ENCODE data around the gene PLCH2.

The PLCH2 gene

DNA sequence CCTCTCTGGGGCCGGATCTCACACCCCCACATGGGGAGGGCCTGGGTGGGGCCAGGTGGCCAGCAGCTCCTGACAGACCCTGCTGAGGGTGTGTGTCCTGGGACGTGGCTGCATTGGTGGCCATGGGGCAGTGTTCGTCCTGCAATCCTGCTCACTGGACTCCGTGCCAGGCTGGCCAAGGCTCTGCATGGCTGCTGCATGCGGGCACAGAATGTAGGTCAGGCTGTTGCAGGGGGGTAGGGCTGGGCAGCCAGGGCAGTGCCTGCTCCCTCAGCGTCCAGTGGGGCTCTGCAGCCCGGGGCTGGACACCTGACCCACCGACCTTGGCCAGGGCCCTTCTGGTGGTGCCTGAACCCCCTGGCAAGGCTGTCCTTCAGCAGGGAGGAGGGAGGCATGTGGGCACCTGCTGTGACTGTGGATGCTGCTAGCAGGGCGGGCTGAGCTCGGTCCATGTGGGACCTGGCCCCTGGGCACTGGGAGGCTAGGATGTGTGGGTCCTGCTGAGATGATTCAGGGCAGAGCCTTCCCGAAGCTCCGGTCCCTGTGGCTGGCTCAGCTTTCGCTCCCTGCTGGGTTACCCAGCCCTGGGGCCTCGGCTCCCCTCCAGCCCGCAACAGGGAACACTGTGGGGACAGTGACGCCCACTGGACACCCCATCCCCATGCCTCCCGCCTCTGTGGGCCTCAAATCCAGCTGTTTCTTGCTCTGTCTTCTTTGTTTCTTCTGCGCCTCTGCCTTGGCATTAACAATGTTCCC, 14.9 kb upstream of the PLCH2 start:
- H3K4me1 Mint-ChIP-seq = no peaks in the 10 kb centered on the region
- H3K27ac Mint-ChIP-seq = no peak overlapping the region
- ATAC-seq (no peak), DNase-seq (no peak)
- H3K27me3 Mint-ChIP-seq = no peaks in the 10 kb centered on the region
- no peaks in the 10 kb centered on the region for H3K36me3 Mint-ChIP-seq (ENCODE audit: low read depth)
- H3K4me3 Mint-ChIP-seq = no peak overlapping the region
- no peaks in the 10 kb centered on the region for H3K9me3 Mint-ChIP-seq

DNA sequence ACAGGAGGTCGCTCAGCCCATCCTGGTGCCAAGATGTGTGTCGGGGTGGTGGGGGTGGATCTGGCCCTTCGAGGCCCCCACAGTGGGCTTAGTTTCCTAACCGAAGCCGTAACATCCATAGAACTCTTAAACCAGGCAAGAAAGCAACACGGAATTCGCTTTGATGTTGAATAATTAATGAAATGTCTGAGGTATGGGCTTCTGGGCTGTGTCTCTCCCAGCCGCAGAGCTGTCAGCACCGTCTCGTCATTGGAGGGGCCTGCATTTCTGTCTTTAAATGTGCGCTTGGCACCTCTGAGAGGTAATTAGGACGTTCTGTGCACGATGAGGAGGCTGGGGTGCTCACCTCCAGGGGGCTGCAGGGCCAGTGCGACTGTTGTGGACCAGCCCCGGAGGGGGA, 13.3 kb upstream of the PLCH2 start:
- Mint-ChIP-seq H3K4me3 (no peak overlapping the region), H3K27me3 (peaks cover 2% of the 10 kb centered on the region), H3K27ac (no peak overlapping the region), H3K9me3 (no peaks in the 10 kb centered on the region), H3K4me1 (peaks cover 2% of the 10 kb centered on the region), H3K36me3 (ENCODE audit: low read depth) (no peaks in the 10 kb centered on the region)
- no peak for DNase-seq
- ATAC-seq = no peak

DNA sequence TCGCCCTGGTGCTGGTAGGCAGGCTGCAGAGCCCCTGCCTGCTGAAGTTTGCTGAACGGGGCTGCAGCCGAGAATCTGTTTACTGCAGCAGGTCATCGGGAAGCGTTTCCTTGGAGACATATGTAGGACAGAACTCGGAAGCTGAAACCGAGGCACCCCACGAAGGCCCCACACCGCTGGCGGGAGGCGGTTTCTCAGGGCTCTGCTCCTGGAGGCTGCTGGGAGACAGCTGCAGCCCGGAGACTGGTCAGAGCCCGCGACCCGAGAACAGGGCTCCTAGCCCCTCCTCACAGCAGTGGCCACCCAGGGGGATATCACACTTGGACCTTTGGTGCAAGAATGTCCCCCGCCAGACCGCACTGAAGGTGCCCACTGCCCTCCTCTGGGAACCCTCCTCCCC, 12.7 kb upstream of the PLCH2 start:
- no peak for ATAC-seq
- Mint-ChIP-seq H3K4me1 (peaks cover 2% of the 10 kb centered on the region), H3K4me3 (no peak overlapping the region), H3K27ac (no peak overlapping the region), H3K27me3 (peaks cover 2% of the 10 kb centered on the region), H3K36me3 (ENCODE audit: low read depth) (no peaks in the 10 kb centered on the region), H3K9me3 (no peaks in the 10 kb centered on the region)
- DNase-seq = no peak

DNA sequence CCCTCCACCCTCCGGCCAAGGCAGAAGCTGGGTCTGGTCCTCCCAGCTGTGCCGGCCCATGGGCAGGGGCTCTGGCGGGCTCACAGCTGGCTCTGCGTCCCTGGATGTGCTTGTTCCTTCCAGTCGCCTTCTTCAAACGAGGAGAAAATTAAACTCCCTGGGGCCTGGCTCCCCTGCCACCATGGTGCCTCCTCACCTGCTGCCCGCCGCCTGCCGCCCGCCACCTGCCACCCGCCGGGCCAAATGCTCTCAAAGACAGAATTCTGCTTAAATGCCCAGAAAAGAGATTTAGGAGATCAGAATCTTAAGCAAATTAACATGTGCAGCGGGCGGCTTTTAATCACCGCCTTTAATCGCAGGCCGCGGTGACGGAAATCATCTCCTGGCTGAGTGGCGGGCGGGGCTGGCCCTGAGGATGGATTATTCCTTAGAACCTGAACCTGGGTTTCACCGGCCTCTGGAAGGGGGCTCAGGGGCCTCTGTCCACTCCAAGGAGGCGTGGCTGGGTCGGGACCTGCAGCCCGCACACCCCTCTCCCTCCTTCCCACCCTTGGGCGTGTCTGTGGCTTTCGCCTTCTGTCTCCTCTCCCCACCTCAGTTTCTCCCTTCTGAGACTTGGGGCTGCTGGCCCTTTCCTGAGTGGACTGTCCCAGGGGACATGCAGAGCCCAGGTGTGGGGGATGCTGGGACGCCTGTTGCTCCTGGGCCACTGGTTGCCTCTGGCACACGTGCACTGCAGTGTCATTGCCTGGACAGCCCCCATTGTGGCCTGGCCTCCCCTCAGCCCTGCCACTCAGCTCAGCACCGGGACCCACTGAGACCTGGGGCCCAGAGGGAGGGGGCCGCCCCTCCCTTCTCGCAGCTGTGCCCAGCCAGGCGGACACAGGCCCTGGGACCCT, 10.5 kb upstream of the PLCH2 start:
- ATAC-seq (no peak), DNase-seq (no peak)
- peaks cover 2% of the 10 kb centered on the region for H3K4me1 Mint-ChIP-seq
- H3K36me3 Mint-ChIP-seq (ENCODE audit: low read depth) = no peaks in the 10 kb centered on the region
- H3K4me3 Mint-ChIP-seq = no peak overlapping the region
- peaks cover 2% of the 10 kb centered on the region for H3K27me3 Mint-ChIP-seq
- no peaks in the 10 kb centered on the region for H3K9me3 Mint-ChIP-seq
- no peak overlapping the region for H3K27ac Mint-ChIP-seq

DNA sequence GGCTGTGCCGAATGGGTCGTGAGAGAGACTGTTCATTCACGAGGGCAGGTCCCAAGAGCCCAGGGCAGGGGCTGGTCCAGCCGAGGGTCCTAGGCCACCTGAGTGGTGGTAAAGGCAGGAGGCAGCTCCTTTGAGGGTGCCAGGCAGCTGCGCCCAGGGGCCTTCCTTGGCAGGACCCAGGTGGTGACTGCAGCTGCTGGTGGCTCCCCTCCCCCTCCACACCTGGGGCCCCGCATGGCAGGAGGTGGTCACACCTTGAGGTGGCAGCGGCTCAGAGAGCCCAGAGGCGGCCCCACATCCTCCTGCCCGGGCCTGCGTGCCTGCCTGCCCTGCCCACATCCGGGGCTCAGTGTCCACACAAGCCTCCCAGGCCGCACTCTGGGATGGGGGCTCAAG, 9.8 kb upstream of the PLCH2 start:
- no peak for DNase-seq
- Mint-ChIP-seq H3K4me3 (no peak overlapping the region), H3K27me3 (peaks cover 2% of the 10 kb centered on the region)

DNA sequence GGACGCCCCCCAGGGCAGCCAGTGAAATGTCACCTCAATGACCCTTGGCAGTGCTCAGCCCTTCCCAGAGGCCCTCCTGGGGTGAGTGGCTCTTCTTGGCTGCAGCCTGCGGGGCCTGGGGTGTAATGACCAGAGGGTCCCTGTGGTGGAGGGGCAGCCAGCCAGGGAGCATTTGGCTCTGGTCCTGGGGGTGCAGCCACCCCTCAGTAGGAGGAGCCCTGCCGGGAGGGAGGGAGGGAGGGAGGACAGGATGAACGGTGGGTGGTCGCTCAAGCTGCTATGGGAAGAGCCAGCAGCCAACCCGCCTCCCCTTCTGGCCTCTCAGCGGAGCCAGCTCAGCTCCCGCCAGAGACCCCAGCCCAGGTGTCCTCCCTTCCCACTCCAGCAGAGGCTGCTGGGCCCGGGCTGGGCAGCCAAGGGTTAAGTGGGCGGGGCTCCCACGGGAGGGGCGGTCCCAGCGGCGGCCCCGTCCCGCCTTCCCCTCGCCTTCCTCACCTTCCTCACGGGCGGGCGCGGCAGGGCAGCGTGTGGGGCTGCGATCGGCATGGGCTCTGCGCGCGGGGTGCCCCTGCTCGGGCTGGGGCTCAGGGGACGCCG, 9.0 kb upstream of the PLCH2 start:
- Mint-ChIP-seq H3K4me3 (no peak overlapping the region), H3K4me1 (peaks cover 2% of the 10 kb centered on the region), H3K9me3 (no peaks in the 10 kb centered on the region), H3K36me3 (ENCODE audit: low read depth) (no peaks in the 10 kb centered on the region), H3K27ac (no peak overlapping the region), H3K27me3 (peaks cover 2% of the 10 kb centered on the region)
- ATAC-seq (no peak), DNase-seq (peak; percentile 42)

More for the DNA sequence above, 9.8 kb upstream of the PLCH2 start:
- H3K27ac Mint-ChIP-seq = no peak overlapping the region
- ATAC-seq = no peak
- no peaks in the 10 kb centered on the region for H3K9me3 Mint-ChIP-seq
- no peaks in the 10 kb centered on the region for H3K36me3 Mint-ChIP-seq (ENCODE audit: low read depth)
- peaks cover 2% of the 10 kb centered on the region for H3K4me1 Mint-ChIP-seq

DNA sequence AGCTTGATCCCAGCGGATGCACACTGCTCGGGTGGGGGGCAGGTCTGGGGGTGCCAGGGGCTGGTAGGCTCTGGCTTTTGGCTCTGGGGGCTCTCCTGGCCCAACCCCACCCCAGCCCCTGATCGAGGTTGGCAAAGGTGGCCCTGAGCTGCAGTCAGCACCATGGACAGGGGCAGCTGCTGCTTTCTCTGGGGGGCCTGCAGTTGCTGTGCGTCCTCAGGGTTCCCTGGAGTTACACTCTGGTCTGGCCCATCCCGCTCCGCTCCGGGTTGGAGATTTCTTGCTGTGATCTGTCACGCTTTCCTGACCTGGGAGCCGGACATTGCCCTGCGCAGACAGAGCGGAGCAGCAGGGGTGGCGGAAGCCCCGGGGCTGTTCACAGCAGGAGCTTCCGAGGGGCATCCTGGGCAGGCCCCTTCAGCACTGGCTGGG, 8.0 kb upstream of the PLCH2 start:
- no peak overlapping the region for H3K27ac Mint-ChIP-seq
- H3K4me3 Mint-ChIP-seq = no peak overlapping the region
- peak; percentile 20 for ATAC-seq
- no peaks in the 10 kb centered on the region for H3K9me3 Mint-ChIP-seq
- peaks cover 2% of the 10 kb centered on the region for H3K4me1 Mint-ChIP-seq
- no peaks in the 10 kb centered on the region for H3K36me3 Mint-ChIP-seq (ENCODE audit: low read depth)
- H3K27me3 Mint-ChIP-seq = peaks cover 2% of the 10 kb centered on the region
- DNase-seq = peak; percentile 36

DNA sequence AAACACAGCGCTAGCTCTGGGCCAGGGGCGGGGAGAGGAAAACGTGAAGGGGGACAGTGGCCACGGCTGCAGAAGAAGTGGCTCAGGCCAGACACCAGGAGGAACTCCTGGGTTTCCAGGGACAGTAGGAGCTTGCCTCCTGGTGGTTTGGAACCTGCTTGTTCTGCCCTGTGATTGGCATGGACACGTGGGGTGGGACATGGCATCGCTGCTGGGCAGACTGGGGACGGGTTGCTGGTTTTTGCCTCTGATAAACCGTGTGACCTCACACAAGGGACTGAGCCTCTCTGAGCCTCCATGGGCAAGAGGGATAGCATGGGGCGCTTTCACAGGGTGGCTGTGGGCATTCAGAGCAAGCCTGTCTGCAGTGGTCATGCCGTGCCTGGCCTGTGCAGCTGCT, 7.5 kb upstream of the PLCH2 start:
- no peak overlapping the region for H3K27ac Mint-ChIP-seq
- H3K27me3 Mint-ChIP-seq = peaks cover 2% of the 10 kb centered on the region
- H3K36me3 Mint-ChIP-seq (ENCODE audit: low read depth) = no peaks in the 10 kb centered on the region
- no peaks in the 10 kb centered on the region for H3K9me3 Mint-ChIP-seq
- no peak overlapping the region for H3K4me3 Mint-ChIP-seq
- ATAC-seq (no peak), DNase-seq (no peak)
- H3K4me1 Mint-ChIP-seq = peaks cover 2% of the 10 kb centered on the region

DNA sequence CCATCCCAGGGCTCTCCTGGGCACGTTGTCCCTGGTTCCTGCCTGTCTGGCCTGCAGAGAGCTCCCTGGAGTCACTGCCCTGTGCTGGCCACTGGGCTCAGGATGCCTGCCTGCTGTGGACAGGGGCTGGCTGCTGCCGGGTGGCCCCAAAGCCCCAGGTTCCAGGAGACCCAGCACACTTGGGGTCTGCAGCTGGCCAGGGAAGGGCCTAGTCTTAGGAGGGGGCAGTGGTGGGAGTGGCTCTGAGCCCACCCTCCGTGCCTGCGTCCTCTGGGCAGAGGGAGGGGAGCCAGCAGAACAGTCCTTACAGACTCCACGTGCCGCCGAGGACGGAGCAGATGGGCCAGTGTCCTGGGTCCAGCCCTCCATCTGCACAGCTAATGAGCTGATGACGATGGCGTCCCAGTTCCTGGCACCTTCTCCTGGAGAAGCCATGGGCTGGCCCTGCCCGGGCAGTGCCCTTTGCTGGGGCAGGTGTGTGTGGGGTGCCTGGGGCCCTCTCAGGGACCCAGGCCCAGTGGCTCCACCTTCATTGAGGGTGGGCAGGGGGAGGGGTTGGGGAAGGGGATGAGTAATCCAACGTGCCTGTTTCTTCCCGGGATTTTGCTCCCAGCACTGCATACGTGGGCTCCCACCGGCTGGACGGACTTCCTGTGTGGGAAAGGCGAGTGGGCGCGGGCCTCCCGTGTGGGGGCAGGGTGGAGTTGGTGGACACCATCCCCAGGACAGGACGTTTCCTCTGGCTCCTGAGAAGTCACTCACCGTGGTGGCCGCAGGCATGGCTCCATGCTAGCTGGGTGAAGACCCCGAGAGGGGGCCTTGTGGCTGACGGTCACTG, 6.8 kb upstream of the PLCH2 start:
- H3K27ac Mint-ChIP-seq = no peak overlapping the region
- H3K27me3 Mint-ChIP-seq = peaks cover 2% of the 10 kb centered on the region
- H3K4me1 Mint-ChIP-seq = peaks cover 2% of the 10 kb centered on the region
- H3K9me3 Mint-ChIP-seq = no peaks in the 10 kb centered on the region
- no peak for DNase-seq
- H3K36me3 Mint-ChIP-seq (ENCODE audit: low read depth) = no peaks in the 10 kb centered on the region
- no peak for ATAC-seq
- H3K4me3 Mint-ChIP-seq = no peak overlapping the region

DNA sequence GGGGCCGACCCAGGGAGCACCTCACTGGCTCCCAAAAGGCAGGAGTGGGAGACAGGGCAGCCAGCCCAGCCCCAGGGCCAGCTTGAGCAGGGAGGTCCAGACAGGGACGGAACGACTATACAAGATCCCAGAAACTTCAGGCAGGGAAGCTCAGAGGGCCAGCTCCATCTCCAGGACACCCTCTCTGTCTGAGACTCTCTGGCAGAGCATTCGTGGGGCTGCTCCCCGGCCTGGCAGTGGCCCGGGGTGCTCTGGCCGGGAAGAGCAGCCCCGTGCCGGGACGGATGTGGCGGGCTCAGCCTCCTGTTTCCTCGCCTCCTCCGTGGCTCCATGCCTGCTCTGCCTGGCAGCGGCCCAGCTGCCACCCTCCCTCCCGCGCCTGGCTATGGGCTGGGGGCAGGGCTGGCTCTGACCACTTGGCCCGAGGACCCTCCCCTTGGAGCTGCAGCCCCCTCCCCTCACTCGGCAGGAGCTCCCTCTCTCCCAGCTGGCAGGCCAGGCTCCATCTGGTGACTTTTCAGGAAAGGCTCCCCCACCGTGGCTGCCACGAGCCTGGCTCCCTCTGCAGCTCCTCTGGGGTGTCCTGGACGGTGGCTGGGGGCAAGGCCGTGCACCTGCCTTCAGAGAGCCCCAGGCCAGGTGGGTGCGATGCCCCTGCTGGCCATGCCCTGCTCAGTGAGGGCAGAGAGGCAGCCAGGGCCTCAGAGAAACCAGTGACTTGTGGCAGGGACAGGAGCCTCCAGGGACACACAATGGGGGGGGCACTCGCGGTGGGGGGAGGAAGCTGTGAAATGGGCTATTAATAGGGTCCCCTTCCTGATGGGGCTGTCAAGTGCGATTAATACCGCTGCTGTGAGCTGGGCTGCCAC, 5.6 kb upstream of the PLCH2 start:
- no peaks in the 10 kb centered on the region for H3K9me3 Mint-ChIP-seq
- no peak for DNase-seq
- peaks cover 2% of the 10 kb centered on the region for H3K27me3 Mint-ChIP-seq
- no peak for ATAC-seq
- no peaks in the 10 kb centered on the region for H3K36me3 Mint-ChIP-seq (ENCODE audit: low read depth)
- no peak overlapping the region for H3K27ac Mint-ChIP-seq
- no peak overlapping the region for H3K4me3 Mint-ChIP-seq
- peaks cover 2% of the 10 kb centered on the region for H3K4me1 Mint-ChIP-seq

DNA sequence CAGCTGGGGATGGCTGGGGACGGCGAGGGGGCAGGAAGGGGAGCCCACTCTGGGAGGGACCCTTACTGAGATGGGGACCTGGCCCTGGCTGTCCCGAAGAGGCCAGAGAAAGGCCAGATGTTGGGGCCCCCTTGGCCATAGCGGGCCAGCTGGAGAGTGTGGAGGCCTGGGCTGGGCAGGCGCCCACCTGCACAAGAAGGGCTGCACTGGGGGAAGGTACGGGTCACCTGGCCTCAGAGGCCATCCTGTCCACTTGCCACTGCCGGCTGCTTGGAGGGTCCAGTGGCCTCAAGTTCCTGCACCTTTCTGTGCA, 5.0 kb upstream of the PLCH2 start:
- no peaks in the 10 kb centered on the region for H3K36me3 Mint-ChIP-seq (ENCODE audit: low read depth)
- no peaks in the 10 kb centered on the region for H3K9me3 Mint-ChIP-seq
- ATAC-seq = no peak

DNA sequence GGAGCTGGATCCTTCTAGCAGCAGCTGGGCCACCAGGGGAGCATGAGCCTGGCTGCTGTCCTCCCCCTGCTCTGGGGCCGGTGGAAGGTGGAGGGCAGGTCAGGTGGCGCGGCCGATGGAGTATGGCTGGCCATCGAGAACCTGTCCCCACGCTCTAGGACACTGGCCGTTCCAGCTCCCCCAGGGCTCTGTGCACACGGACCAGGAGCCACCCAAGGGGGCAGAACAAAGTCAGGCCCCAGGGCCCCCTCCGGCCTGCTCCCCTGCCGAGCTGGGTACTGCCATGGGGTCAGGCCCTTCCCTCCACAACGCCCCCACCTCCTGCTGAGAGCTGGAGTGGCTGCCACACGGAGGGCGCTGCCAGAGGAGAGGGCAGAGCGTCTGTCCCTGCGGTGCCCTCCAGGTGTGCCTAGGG, 4.5 kb upstream of the PLCH2 start:
- no peaks in the 10 kb centered on the region for H3K9me3 Mint-ChIP-seq
- DNase-seq = no peak
- no peak for ATAC-seq
- peaks cover under 1% of the 10 kb centered on the region for H3K4me1 Mint-ChIP-seq
- H3K27me3 Mint-ChIP-seq = peaks cover under 1% of the 10 kb centered on the region
- H3K27ac Mint-ChIP-seq = no peak overlapping the region
- H3K36me3 Mint-ChIP-seq (ENCODE audit: low read depth) = no peaks in the 10 kb centered on the region
- H3K4me3 Mint-ChIP-seq = no peak overlapping the region

More for the DNA sequence above, 5.0 kb upstream of the PLCH2 start:
- Mint-ChIP-seq H3K27me3 (peaks cover 2% of the 10 kb centered on the region), H3K4me1 (peaks cover 2% of the 10 kb centered on the region), H3K27ac (no peak overlapping the region), H3K4me3 (no peak overlapping the region)
- DNase-seq = no peak

DNA sequence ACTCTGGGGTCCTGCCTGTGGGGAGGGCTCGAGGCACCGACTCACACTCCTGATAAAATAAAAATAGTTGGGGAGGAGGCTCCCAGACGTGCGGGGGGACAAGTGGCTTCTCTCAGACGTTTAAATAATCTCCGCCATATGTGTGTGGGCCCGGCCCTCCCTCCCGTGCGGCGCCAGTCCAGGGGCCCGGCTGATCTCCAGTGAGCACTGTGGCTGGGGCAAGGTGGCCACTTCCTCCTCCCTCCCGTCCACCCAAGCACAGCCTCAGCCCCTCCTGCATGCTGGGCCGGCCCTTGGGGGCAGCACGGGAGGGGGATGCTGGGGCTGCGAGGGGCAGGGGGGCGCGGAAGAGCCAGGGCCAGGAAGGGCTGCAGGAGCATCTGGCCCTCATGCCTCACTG, 4.0 kb upstream of the PLCH2 start:
- no peak for ATAC-seq
- Mint-ChIP-seq H3K36me3 (ENCODE audit: low read depth) (no peaks in the 10 kb centered on the region), H3K27me3 (no peaks in the 10 kb centered on the region), H3K4me1 (no peaks in the 10 kb centered on the region), H3K9me3 (no peaks in the 10 kb centered on the region), H3K4me3 (no peak overlapping the region), H3K27ac (no peak overlapping the region)
- no peak for DNase-seq
